Smooth muscle cell (in vitro differentiated cells): ENCODE data around the gene ZNF557. TPM values are rescaled to one million over a fixed set of nuclear protein-coding genes. Genes with fewer than 3 reads are reported as not detected.

Experiments
- DNase-seq: peaks from one replicate; lab custom pipeline; 2025; ENCODE audit not compliant: unreplicated experiment; lab: John Stamatoyannopoulos, UW
- H2AFZ ChIP-seq: fragments of 200-600 bp; sonication (generic); 2 replicates; pipeline ENCODE4 v1.6.0; 2016; ENCODE audit warnings: antibody characterized with exemption, low read depth, mild to moderate bottlenecking
- H3F3A ChIP-seq: fragments of 200-600 bp; sonication (generic); 2 replicates; pipeline ENCODE4 v1.6.0; 2017; ENCODE audit warnings: antibody characterized with exemption, low read depth
- H3K27ac ChIP-seq: fragments of 200-600 bp; sonication (generic); 2 replicates; pipeline ENCODE4 v1.5.1; 2016; ENCODE audit warnings: low read depth, mild to moderate bottlenecking
- H3K27me3 ChIP-seq: fragments of 200-600 bp; sonication (generic); 2 replicates; pipeline ENCODE4 v1.6.1; 2016; ENCODE audit warnings: low read depth, mild to moderate bottlenecking
- H3K36me3 ChIP-seq: fragments of 200-600 bp; sonication (generic); 2 replicates; pipeline ENCODE4 v1.5.1; 2016; ENCODE audit warnings: low read depth
- H3K4me1 ChIP-seq: fragments of 200-600 bp; sonication (generic); 2 replicates; pipeline ENCODE4 v1.5.1; 2016; ENCODE audit warnings: low read depth
- H3K4me2 ChIP-seq: fragments of 200-600 bp; sonication (generic); 2 replicates; pipeline ENCODE4 v1.6.0; 2016; ENCODE audit warnings: mild to moderate bottlenecking
- H3K4me3 ChIP-seq: fragments of 200-600 bp; sonication (generic); 2 replicates; pipeline ENCODE4 v1.5.1; 2016; ENCODE audit warnings: mild to moderate bottlenecking
- H3K79me2 ChIP-seq: fragments of 200-600 bp; sonication (generic); 2 replicates; pipeline ENCODE4 v1.6.0; 2016; ENCODE audit warnings: low read depth, mild to moderate bottlenecking
- H3K9ac ChIP-seq: fragments of 200-600 bp; sonication (generic); 2 replicates; pipeline ENCODE4 v1.6.0; 2016; ENCODE audit warnings: low read depth
- H3K9me3 ChIP-seq: fragments of 200-600 bp; sonication (generic); replicated peaks from 2 replicates; pipeline ENCODE4 v1.5.1; 2016; ENCODE audit warnings: low read depth
- H4K20me1 ChIP-seq: fragments of 200-600 bp; sonication (generic); 2 replicates; pipeline ENCODE4 v1.6.0; 2016; ENCODE audit warnings: low read depth
- WGBS: methylation state at CpG from one replicate; pipeline ENCODE4 v1.1.7; 2016; ENCODE audit warnings: low lambda C conversion rate; 5-methylcytosine and 5-hydroxymethylcytosine counted together
- polyA plus RNA-seq: library from polyadenylated mRNA; unstranded; fragments of >200 nt; fragmentation: Nextera tagmentation; extraction: Ambion mirVana; gene quantifications from 2 replicates; pipeline ENCODE4 v1.2.1, GENCODE V29; 2016
- total RNA-seq: library from RNA; depleted of rRNA; stranded (reverse); fragments of >200 nt; gene quantifications from 2 replicates; pipeline ENCODE4 v1.2.3, GENCODE V29; 2014
- TF ChIP-seq, protein P1 (sequence below): fragments of 200-600 bp; sonication (generic); IDR thresholded peaks from 2 replicates; pipeline ENCODE4 v1.5.1; 2017; ENCODE audit warnings: borderline replicate concordance, mild to moderate bottlenecking, antibody characterized with exemption; ENCODE audit not compliant: insufficient read depth, poor library complexity, severe bottlenecking

The ZNF557 gene
- total and polyA plus RNA-seq, 2 experiments from 2014 or later: 4.2 to 9.7 TPM

DNA sequence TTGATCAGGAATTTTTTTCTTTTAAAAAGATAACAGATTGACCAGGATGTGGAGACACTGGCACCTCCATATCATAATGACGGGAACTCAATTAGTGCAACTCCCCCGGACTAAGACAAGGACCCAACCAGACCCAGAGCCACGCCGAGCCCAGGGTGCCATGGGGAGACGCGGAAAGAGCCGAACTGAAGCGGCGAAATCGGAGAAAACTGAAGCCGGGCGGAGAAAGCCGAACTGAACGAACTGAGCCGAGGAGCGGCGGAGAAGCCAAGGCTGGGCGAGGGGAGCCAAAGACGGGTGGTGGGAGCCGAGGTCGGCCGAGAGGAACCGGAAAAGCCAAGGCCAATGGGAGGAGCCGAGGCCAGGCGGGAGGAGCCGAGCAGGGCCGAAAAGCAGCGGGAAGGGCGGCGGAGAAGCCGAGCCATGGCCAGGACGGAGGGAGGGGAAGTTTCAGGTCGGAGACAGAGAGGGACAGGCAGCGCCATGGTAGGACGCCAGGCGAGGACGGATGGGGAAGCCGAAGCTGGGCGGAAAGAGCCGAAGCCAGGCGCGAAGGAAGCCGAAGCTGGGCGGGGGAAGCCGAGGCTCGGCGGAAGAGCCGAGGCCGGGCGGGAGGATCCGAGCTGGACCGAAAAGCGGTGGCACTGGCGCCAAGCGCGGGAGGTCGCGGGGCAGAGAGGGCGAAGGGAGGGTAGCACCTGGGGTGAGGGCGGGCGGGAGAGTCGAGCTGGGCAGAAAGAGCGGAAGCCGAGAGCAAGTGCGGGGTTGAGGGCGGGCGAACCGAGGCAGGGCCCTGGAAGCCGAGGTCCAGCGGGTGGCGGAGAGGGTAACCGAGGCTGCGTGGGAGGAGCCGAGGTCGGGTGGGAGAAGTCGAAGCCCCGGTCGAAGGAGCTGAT is 29.4 kb downstream of the ZNF557 start:
- Histone ChIP-seq H3K27ac (peak overlapping the region; percentile 59), H3K79me2 (no peaks in the 10 kb centered on the region), H2AFZ (peak overlapping the region; percentile 90), H3K4me1 (no peaks in the 10 kb centered on the region), H3K4me3 (peak overlapping the region; percentile 64), H3K36me3 (no peaks in the 10 kb centered on the region), H4K20me1 (no peaks in the 10 kb centered on the region), H3K4me2 (peak overlapping the region; percentile 83), H3K9me3 (no peaks in the 10 kb centered on the region), H3F3A (no peaks in the 10 kb centered on the region), H3K9ac (peak overlapping the region; percentile 80), H3K27me3 (no peaks in the 10 kb centered on the region)
- peak; percentile 77 for DNase-seq
- WGBS: under 1% methylated on average over 61 of the region's 78 CpGs
- TF ChIP-seq, protein P1, sequence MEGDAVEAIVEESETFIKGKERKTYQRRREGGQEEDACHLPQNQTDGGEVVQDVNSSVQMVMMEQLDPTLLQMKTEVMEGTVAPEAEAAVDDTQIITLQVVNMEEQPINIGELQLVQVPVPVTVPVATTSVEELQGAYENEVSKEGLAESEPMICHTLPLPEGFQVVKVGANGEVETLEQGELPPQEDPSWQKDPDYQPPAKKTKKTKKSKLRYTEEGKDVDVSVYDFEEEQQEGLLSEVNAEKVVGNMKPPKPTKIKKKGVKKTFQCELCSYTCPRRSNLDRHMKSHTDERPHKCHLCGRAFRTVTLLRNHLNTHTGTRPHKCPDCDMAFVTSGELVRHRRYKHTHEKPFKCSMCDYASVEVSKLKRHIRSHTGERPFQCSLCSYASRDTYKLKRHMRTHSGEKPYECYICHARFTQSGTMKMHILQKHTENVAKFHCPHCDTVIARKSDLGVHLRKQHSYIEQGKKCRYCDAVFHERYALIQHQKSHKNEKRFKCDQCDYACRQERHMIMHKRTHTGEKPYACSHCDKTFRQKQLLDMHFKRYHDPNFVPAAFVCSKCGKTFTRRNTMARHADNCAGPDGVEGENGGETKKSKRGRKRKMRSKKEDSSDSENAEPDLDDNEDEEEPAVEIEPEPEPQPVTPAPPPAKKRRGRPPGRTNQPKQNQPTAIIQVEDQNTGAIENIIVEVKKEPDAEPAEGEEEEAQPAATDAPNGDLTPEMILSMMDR: no peak

DNA sequence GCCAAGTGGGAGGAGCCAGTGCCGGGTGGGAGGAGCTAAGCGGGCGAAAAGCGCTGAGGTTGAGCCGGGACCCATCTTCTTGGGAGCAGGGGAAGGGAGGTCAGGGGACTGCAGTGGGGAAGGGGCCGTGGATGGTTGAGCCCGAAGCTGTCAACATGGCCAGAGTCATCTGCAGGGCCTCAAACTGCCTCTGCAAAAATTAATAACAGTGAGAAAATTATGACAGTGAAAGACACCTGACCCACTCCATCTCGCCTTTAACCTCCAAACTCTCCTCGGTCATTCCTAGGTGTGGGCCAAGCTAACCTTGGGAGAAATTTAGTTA is 30.1 kb downstream of the ZNF557 start:
- Histone ChIP-seq H3K4me2 (peak overlapping the region; percentile 83), H3K27ac (no peak overlapping the region), H3K79me2 (no peaks in the 10 kb centered on the region), H3K36me3 (no peaks in the 10 kb centered on the region), H2AFZ (peak overlapping the region; percentile 90), H3F3A (no peaks in the 10 kb centered on the region), H3K4me1 (no peaks in the 10 kb centered on the region), H3K9me3 (no peaks in the 10 kb centered on the region), H3K9ac (no peak overlapping the region), H3K4me3 (peak overlapping the region; percentile 64), H3K27me3 (no peaks in the 10 kb centered on the region), H4K20me1 (no peaks in the 10 kb centered on the region)
- TF ChIP-seq, protein P1: no peak
- no peak for DNase-seq
- 28% methylated on average over 9 of the region's 9 CpGs for WGBS

DNA sequence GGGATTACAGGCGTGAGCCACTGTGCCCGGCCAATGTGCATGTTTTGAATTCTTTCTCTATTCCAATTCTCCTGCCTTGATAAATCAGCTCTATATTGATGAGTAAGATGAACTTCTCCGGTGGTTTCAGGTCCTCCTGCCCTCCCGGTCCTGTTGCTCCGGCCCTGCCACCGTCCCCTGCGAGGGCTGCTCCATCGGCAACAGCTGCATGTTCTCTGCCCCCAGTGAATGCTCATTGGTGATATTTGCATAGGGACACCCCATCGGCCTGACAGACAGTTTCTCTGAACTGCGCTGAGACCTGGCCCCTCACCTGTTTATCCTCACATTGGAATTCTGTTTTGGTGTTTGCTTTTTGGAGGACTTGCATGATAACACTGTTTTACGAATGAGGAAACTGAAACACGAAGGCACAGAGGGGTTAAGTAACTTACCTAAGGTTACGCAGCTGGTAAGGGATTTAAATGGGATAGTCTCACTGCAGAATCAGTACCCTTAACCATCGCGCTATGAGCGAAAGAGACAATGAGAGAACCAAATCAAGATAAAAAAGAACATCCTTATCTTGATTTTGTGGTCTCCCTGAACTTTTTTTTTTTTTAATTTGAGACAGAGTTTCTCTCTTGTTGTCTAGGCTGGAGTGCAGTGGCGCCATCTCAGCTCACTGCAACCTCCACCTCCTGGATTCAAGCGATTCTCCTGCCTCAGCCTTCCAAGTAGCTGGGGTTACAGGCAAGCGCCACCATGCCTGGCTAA is 32.2 kb downstream of the ZNF557 start:
- Histone ChIP-seq H3K4me1 (no peaks in the 10 kb centered on the region), H3K36me3 (no peaks in the 10 kb centered on the region), H3K79me2 (no peaks in the 10 kb centered on the region), H3K4me3 (no peak overlapping the region), H3K9ac (no peak overlapping the region), H3K4me2 (no peak overlapping the region), H3K27me3 (no peaks in the 10 kb centered on the region), H3K27ac (no peak overlapping the region), H3K9me3 (no peaks in the 10 kb centered on the region), H3F3A (no peaks in the 10 kb centered on the region), H4K20me1 (no peaks in the 10 kb centered on the region), H2AFZ (no peak overlapping the region)
- TF ChIP-seq, protein P1: no peak
- no peak for DNase-seq
- WGBS: 86% methylated on average over 19 of the region's 19 CpGs
